MM.1S (cell line): Measurements from ENCODE around the gene PEA15.

Experiments
- EZH2 ChIP-seq: fragments of 300-600 bp; sonication (generic); optimal IDR thresholded peaks from 2 replicates; pipeline ENCODE3; 2017; ENCODE audit warnings: low read depth, mild to moderate bottlenecking, antibody characterized with exemption, low read length, mixed read lengths
- EZH2phosphoT487 ChIP-seq: fragments of 300-600 bp; sonication (generic); IDR thresholded peaks from 2 replicates; pipeline ENCODE4 v1.6.1; 2018; ENCODE audit warnings: antibody characterized with exemption, low read length
- TF ChIP-seq, protein P1 (sequence below): fragments of 300-600 bp; sonication (generic); IDR thresholded peaks from 2 replicates; pipeline ENCODE4 v1.5.1; 2016; ENCODE audit warnings: antibody characterized with exemption, low read length, mixed read lengths

DNA sequence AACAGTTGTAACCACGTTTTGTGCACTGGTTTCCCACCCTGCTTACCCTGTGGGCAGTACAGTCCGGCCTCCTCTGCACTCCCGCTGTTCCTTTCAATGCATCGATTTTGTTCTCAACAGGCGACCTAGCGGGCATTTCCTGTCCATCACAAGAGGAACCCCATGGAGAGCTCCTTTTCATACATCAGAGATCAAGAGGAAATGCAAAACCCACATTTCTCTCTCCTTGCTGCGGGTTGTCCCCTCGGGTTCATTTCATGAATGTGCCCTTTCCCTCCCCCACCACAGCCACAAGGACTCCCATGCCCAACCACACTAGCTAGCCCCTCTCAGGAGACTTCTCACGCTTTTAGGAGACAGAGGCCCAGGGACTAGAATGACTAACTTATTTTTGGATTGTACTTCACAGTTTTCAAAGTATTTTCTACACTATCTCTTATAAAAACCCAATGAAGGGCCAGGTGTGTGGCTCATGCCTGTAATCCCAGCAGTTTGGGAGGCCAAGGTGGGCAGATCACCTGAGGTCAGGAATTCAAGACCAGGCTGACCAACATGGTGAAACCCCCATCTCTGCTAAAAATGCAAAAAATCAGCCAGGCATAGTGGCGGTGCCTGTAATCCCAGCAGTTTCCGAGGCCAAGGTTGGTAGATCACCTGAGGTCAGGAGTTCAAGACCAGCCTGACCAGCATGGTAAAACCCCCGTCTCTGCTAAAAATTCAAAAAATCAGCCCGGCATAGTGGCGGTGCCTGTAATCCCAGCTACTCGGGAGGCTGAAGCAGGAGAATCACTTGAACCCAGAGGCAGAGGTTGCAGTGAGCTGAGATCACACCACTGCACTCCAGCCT is 35.4 kb upstream of the PEA15 start:
- TF ChIP-seq, protein P1, sequence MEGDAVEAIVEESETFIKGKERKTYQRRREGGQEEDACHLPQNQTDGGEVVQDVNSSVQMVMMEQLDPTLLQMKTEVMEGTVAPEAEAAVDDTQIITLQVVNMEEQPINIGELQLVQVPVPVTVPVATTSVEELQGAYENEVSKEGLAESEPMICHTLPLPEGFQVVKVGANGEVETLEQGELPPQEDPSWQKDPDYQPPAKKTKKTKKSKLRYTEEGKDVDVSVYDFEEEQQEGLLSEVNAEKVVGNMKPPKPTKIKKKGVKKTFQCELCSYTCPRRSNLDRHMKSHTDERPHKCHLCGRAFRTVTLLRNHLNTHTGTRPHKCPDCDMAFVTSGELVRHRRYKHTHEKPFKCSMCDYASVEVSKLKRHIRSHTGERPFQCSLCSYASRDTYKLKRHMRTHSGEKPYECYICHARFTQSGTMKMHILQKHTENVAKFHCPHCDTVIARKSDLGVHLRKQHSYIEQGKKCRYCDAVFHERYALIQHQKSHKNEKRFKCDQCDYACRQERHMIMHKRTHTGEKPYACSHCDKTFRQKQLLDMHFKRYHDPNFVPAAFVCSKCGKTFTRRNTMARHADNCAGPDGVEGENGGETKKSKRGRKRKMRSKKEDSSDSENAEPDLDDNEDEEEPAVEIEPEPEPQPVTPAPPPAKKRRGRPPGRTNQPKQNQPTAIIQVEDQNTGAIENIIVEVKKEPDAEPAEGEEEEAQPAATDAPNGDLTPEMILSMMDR = no peak
- TF ChIP-seq EZH2 = no peak
- TF ChIP-seq EZH2phosphoT487 = no peak
